Esophagus squamous epithelium (tissue), 4 donors: Measurements from ENCODE around the gene RSPH6A.

Experiments
- CTCF ChIP-seq, 6 experiments: fragments of 450-650 bp in 4 of 6; fragments of 200-600 bp in 2 of 6; sonication (generic) in 2 of 6; IDR thresholded peaks; one replicate each; pipeline ENCODE4 v1.5.1; 2016 to 2019; ENCODE audit warnings: antibody characterized with exemption in 6 of 6, mild to moderate bottlenecking in 4 of 6, moderate library complexity in 4 of 6
- POLR2A ChIP-seq, 4 donors: fragments of 450-650 bp; IDR thresholded peaks; one replicate each; pipeline ENCODE4 v1.6.1; 2017; ENCODE audit warnings: antibody characterized with exemption in 4 of 4, mild to moderate bottlenecking in 4 of 4, moderate library complexity in 3 of 4

DNA sequence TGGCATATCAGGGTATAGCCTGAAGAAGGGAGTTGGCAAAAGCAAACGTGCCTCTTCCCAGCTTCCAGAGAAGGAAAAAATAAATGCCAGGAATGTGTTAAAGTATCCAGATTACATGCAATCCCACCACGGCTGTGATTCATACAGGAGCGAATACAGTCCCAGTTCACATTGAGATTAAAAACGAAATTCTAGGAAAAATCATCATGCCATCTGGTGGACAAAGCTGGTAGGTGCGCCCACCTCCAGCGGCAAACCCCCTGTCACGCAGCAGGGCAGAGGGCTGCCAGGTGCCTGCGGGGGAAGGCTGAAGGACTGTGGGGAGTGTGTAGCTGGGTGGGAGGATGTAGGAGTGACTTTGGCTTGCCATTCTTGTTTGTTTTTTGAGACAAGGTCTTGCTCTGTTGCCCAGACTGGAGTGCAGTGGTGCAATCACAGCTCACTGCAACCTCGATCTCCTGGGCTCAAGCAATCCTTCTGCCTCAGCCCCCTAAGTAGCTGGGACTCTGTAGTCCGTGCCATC is 16.1 kb downstream of the RSPH6A start:
- no peak for TF ChIP-seq POLR2A (IDR thresholded peaks at IDR 0.05)
- TF ChIP-seq CTCF (IDR thresholded peaks at IDR 0.05): peak; percentile 83 to 94 (median 90)
